GM12872 (cell line): ENCODE measurements around the gene MZB1.
A peak's percentile ranks its signal among the peaks of the same experiment; 100 is the strongest.

ENCODE experiments used
- TF ChIP-seq, protein P1 (sequence below): IDR thresholded peaks from 3 replicates; pipeline ENCODE4 v1.5.1; 2011; ENCODE audit warnings: low read depth, mild to moderate bottlenecking, low read length, moderate library complexity; ENCODE audit not compliant: insufficient read depth

MZB1 gene

DNA sequence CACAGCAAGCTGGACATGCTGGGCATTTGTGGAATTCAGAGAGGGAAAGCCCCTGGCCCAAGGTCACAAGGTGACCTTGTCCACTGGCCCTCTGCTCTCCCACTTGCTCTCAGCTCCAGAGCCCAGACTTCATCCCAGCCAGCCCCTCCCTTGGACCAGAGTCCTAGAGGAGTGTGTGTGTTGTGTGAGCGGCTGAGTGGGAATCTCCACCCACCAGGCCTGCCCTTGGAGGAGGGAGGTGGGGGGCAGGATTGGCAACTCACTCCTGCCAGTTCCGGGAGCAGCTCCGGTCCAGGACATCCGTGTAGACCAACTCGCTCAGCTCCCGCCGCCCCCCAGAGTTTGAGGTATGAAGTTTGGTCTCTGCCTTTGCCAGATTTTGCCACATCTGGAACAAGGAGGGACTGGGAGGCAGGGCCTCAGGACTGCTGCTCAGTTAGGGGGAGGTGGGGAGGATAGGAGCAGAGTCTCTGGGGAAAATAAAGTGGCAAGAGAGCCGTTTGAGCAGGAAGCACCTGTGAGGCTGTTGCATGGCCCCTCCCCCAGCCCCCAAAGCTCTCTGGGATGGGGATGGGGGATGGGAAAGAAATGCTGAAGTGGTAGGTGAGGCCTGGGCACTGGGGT is 1.4 kb downstream of the MZB1 start:
- TF ChIP-seq, protein P1, sequence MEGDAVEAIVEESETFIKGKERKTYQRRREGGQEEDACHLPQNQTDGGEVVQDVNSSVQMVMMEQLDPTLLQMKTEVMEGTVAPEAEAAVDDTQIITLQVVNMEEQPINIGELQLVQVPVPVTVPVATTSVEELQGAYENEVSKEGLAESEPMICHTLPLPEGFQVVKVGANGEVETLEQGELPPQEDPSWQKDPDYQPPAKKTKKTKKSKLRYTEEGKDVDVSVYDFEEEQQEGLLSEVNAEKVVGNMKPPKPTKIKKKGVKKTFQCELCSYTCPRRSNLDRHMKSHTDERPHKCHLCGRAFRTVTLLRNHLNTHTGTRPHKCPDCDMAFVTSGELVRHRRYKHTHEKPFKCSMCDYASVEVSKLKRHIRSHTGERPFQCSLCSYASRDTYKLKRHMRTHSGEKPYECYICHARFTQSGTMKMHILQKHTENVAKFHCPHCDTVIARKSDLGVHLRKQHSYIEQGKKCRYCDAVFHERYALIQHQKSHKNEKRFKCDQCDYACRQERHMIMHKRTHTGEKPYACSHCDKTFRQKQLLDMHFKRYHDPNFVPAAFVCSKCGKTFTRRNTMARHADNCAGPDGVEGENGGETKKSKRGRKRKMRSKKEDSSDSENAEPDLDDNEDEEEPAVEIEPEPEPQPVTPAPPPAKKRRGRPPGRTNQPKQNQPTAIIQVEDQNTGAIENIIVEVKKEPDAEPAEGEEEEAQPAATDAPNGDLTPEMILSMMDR = 0 out of 3 replicates have a peak, but pooled peaks have one; percentile 13

DNA sequence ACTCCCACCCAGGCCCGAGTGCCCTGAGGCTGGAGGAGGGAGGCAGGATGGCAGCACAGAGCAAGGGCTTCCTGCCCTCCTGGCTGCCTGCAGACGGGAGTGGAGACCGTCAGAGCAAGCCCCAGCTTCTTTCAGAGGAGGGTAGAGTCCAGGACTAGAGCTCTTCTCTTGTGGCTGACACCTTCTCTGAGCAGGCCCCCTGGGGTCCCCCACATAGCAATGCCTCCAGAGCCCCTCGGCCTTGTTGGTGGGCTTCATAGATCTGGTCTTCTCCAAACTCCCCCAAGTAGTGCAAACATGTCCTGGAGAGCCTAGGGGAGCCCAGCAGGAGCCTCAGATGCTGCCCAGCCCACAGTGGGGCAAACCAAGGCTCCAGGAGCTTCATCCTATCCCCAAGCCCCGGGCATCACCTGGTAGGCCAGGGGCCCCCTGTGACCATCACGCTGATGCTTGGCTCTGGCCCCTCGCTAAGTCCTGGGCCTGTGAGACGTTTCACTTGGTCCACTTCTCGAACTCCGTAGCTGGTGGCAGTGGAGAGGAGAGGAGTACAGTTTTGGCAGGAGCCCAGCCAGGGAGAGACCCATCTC is 2.0 kb downstream of the MZB1 start:
- TF ChIP-seq, protein P1 = no peak

DNA sequence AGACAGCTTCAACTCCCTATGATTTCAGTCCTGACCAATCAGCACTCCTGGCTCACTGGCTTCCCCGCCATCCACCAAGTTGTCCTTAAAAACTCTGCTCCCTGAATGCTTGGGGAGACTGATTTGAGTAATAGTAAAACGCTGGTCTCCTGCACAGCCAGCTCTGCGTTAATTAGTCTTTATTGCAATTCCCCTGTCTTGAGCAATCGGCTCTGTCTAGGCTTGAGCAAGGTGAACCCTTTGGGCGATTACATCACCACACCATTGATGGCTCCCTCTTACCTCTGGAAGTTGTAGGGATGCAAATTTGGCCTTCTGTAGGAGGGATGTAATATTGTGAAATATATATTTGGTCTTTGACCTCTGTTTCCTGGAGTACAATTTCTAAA is 3.7 kb downstream of the MZB1 start:
- TF ChIP-seq, protein P1 = no peak

DNA sequence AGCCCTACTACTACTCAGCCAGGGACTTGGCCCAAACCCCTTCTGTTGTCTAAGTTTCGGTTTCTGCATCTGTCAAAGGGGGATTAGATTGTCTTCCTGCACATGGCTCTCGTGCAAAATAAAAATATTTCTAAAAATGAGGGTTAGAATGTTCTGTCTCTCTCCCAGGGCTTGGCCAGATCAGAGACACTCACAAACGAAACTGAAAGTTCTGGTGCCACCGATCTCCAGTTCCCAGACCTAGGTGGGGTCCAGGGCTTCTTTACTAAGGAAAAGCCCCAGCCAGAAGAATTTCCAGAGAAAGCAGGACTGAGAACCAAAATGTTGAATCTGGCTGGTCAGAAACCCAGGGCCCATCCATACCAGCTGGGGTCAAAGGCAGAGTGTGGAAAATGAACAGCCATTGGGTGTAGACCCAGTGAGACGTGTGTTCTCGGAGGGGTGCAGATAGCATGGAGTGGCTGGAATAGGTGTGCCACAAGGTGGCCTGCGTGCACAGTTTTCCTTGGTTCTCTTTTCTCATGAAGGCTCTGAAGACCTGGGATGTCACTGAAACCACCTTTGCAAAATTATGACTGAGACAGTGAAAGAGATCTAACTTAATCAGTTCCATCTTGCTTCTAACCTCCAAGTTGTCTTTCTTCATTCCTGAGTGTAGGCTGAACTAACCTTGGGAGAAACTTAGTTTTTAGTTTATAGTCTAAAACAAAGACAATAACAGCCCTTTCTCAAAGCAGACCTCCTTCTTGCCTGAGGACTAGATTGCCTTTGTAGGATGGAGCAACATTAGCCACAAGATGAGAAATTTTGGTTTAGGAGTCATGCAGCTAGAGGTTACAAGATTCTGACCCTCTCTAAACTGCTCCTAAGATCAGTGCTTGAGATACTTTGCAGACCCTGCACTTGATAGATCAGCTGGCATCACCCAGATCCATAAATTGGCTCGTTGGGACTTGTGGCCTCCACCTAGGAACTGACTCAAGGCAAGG is 4.4 kb downstream of the MZB1 start:
- TF ChIP-seq, protein P1 = peak; percentile 34; the same call in 2 of the 3 replicates

DNA sequence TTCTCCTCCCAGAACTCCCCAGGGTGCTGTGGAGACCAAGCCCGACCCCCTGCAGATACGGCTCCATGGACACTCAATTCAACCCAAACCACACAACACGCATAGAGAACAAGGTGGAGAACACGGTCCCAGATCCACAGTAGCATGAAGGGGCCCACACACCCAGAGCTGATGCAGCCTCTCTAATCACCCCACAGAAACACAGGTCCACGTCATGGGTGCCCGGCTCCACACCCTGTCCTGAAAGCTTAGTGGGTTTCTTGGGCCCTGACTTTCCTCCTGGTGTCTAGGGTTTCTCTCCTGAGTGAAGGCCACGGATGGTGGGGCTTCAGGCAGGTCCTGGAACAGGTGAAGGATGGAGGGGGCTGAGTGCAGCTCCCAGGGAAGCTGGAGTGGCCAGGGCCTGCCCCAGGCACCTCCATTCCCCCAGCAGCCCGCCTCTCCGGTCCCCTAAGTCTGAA is 5.1 kb downstream of the MZB1 start:
- TF ChIP-seq, protein P1 = no peak

DNA sequence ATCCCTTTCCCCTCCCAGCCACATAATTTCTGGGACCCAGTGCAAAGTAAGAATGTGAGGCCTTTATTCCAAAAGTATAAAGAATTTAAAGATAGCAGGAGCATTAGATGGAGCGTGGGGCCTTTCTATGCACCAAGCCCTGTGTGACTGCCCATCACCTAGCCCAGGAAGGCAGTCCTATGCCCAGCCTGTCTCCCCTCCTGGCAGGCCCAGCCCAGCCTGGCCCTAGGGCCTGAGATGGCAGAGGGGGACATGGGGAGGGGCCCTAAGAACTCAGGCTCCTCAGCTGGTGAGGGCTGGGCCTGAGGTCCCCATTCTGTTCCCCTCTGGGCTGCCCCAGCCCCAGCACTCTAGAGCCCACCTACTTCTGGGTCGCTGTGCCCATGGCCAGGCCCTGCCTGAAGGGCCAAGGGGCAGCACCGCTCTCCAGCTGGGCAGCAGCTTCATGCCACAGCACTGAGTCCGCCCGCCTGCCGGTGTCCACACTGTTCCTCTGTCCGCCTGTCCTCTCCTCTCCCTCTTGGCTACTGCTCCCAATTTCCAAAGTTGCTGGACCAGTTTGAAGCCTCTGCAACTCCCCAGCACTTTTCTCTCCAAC is 5.6 kb downstream of the MZB1 start:
- TF ChIP-seq, protein P1 = no peak

DNA sequence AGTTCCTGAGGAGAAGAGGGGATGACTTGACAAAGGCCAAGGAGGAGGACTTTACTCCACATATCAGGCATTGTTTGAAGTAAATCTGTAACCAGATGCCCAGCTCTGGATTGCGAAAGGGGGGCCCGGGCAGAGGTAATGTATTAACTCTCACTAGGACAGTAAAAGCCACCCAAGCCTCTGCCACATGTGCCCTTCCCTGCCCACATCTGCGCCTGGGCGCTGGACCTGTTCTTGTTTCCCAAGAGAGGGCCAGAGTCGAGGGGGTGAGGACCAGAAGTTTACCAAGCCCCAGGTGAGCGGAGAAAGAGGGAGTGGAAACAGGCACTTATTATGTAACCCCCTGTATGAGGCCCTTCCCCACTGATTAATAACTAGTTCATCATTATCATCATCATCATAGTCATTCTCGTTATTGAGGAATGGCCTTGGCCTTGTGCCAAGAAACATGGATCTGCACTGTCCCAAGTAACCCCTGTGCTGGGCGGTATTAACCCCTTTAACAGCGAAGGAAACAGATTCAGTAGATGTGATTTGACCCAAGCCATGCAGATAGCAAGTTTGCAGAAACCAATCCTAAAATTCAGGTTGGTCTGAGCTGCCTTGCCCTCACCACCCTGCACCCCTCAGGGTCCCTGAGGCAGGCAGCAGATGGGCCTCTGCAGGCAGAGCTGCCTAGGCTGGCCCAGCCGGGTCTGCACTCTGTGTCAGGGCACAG is 6.3 kb downstream of the MZB1 start, which contains the start of gene SLC23A1:
Gene SLC23A1, minus strand, starts transcription at position 23 of the 718 bp plus-strand sequence. CDS start 44 bp downstream, outside the sequence.
- TF ChIP-seq, protein P1 = no peak
